22Rv1 (cell line): ENCODE measurements around the gene PARP6.

ENCODE experiments used
- CTCF ChIP-seq: fragments of 450-650 bp; IDR thresholded peaks from 2 replicates; pipeline ENCODE4 v1.5.1; 2017; ENCODE audit warnings: mild to moderate bottlenecking
- ZFX ChIP-seq: fragments of 450-650 bp; IDR thresholded peaks from 2 replicates; pipeline ENCODE4 v1.6.1; 2017; ENCODE audit warnings: antibody characterized with exemption, borderline replicate concordance

GRCh38 chr15:72229076-72229946 lies 43.0 kb downstream of the PARP6 start:
- TF ChIP-seq CTCF, result no peak
- TF ChIP-seq ZFX, result no peak
